HepG2 (cell line): ENCODE results near the gene PDE4C. TPM values are rescaled to one million over a fixed set of nuclear protein-coding genes. Genes with fewer than 3 reads are reported as not detected.
A peak's percentile ranks its signal among the peaks of the same experiment; 100 is the strongest.

ENCODE experiments used
- ARHGAP35 ChIP-seq: sonication (generic); formaldehyde crosslinking; IDR thresholded peaks from 2 replicates; pipeline ENCODE4 v1.9.0; 2022; ENCODE audit warnings: mild to moderate bottlenecking, inconsistent platforms, moderate library complexity, missing genetic modification reagents, borderline replicate concordance
- ARNTL ChIP-seq: sonication (generic); formaldehyde crosslinking; IDR thresholded peaks from 2 replicates; pipeline ENCODE4 v1.4.0; 2020; ENCODE audit warnings: mild to moderate bottlenecking, missing genetic modification reagents
- ATF2 ChIP-seq: sonication (generic); formaldehyde crosslinking; IDR thresholded peaks from 2 replicates; pipeline ENCODE4 v1.4.0; 2020; ENCODE audit warnings: missing genetic modification reagents
- BATF2 ChIP-seq: sonication (generic); formaldehyde crosslinking; IDR thresholded peaks from 2 replicates; pipeline ENCODE4 v1.8.0; 2022; ENCODE audit warnings: mild to moderate bottlenecking, missing genetic modification reagents, moderate library complexity
- BRD4 ChIP-seq: sonication (generic); formaldehyde crosslinking; IDR thresholded peaks from 2 replicates; pipeline ENCODE4 v1.4.0; 2020; ENCODE audit warnings: missing genetic modification reagents
- DMTF1 ChIP-seq: sonication (generic); formaldehyde crosslinking; IDR thresholded peaks from 2 replicates; pipeline ENCODE4 v1.4.0; 2020; ENCODE audit warnings: mild to moderate bottlenecking, missing genetic modification reagents
- FOXA1 ChIP-seq, 2 experiments: fragments of 450-650 bp in 1 of 2; sonication (generic) in 1 of 2; formaldehyde crosslinking in 1 of 2; IDR thresholded peaks; 2 replicates each; pipeline versions ENCODE4 v1.4.0 to v1.6.1; 2016 to 2020; ENCODE audit warnings: missing genetic modification reagents in 1 of 2
- FOXK1 ChIP-seq: sonication (generic); formaldehyde crosslinking; IDR thresholded peaks from 2 replicates; pipeline ENCODE4 v1.4.0; 2020; ENCODE audit warnings: low read depth, missing genetic modification reagents, borderline replicate concordance
- GTF2F1 ChIP-seq: fragments of 150-350 bp; IDR thresholded peaks from 2 replicates; pipeline ENCODE4 v1.6.1; 2014; ENCODE audit warnings: low read length
- HBP1 ChIP-seq: IDR thresholded peaks from 2 replicates; pipeline ENCODE4 v1.6.1; 2016; ENCODE audit warnings: low read depth, control low read depth
- HMG20B ChIP-seq: conservative IDR thresholded peaks from 2 replicates; pipeline ENCODE4 v1.6.1; 2016; ENCODE audit warnings: missing genetic modification reagents, missing compliant biosample characterization
- MAFF ChIP-seq: IDR thresholded peaks from 2 replicates; pipeline ENCODE4 v1.6.1; 2011; ENCODE audit warnings: low read depth, low read length, improper control_type of control experiment
- MED13 ChIP-seq: sonication (generic); formaldehyde crosslinking; IDR thresholded peaks from 2 replicates; pipeline ENCODE4 v1.5.0; 2020; ENCODE audit warnings: missing genetic modification reagents
- NONO ChIP-seq, 2 experiments: fragments of 450-650 bp in 1 of 2; sonication (generic) in 1 of 2; formaldehyde crosslinking in 1 of 2; IDR thresholded peaks in 1 of 2; conservative IDR thresholded peaks in 1 of 2; 2 replicates each; pipeline versions ENCODE4 v1.6.1 to v1.8.0; 2017 to 2022; ENCODE audit warnings: mild to moderate bottlenecking in 1 of 2, missing genetic modification reagents in 1 of 2, moderate library complexity in 1 of 2
- SATB2 ChIP-seq: sonication (generic); formaldehyde crosslinking; IDR thresholded peaks from 2 replicates; pipeline ENCODE4 v1.5.0; 2020; ENCODE audit warnings: missing genetic modification reagents
- SIX4 ChIP-seq: sonication (generic); formaldehyde crosslinking; IDR thresholded peaks from 2 replicates; pipeline ENCODE4 v1.4.0; 2020; ENCODE audit warnings: missing genetic modification reagents
- ZBTB43 ChIP-seq: sonication (generic); formaldehyde crosslinking; conservative IDR thresholded peaks from 2 replicates; pipeline ENCODE4 v1.4.0; 2020; ENCODE audit warnings: missing genetic modification reagents
- ZFP36 ChIP-seq: fragments of 150-350 bp; IDR thresholded peaks from 2 replicates; pipeline ENCODE4 v1.6.1; 2018; ENCODE audit warnings: borderline replicate concordance, low read length, low read depth; ENCODE audit not compliant: partially characterized antibody
- ZNF441 ChIP-seq: sonication (generic); formaldehyde crosslinking; IDR thresholded peaks from 2 replicates; pipeline ENCODE4 v1.7.0; 2021; ENCODE audit warnings: missing genetic modification reagents, borderline replicate concordance
- ZNF451 ChIP-seq: sonication (generic); formaldehyde crosslinking; IDR thresholded peaks from 2 replicates; pipeline ENCODE4 v1.5.0; 2020; ENCODE audit warnings: mild to moderate bottlenecking, missing genetic modification reagents
- ZNF569 ChIP-seq: sonication (generic); formaldehyde crosslinking; IDR thresholded peaks from 2 replicates; pipeline ENCODE4 v1.5.0; 2020; ENCODE audit warnings: mild to moderate bottlenecking, missing genetic modification reagents, moderate library complexity, borderline replicate concordance
- ZNF597 ChIP-seq: sonication (generic); formaldehyde crosslinking; IDR thresholded peaks from 2 replicates; pipeline ENCODE4 v1.5.0; 2020; ENCODE audit warnings: missing genetic modification reagents
- polyA plus RNA-seq, 8 experiments: library from polyadenylated mRNA; depleted of rRNA in 3 of 8; stranded (reverse) in 7 of 8; unstranded in 1 of 8; fragments of >200 nt; fragmentation: Illumina TruSeq in 4 of 8; extraction: Trizol in 4 of 8; gene quantifications; 2 replicates each; pipeline versions ENCODE4 v1.2.1 to v1.2.3, GENCODE V29; 2011 to 2016; ENCODE audit warnings: low read depth in 4 of 8, missing spikeins in 1 of 8, mixed read lengths in 1 of 8; ENCODE audit not compliant: insufficient read depth in 1 of 8
- total RNA-seq, 5 experiments: library from RNA; depleted of rRNA; stranded (reverse); fragments of >200 nt; fragmentation: Illumina TruSeq; extraction: Trizol; gene quantifications; 2 replicates each; pipeline ENCODE4 v1.2.3, GENCODE V29; 2016; ENCODE audit warnings: low read depth in 1 of 5

The PDE4C gene
- total and polyA plus RNA-seq, 2 of the 13 experiments (the other 11 are each of a cell fraction or from before 2014, with no cell fraction given) = 1.4 to 14.0 TPM

- TF ChIP-seq ZFP36 (no peak), ARNTL (no peak), ZNF451 (CRISPR knock-in tag) (no peak), BRD4 (CRISPR knock-in tag) (no peak), MAFF (no peak), NONO (IDR thresholded peaks at IDR 0.05) (no peak), NONO (CRISPR knock-in tag; conservative IDR thresholded peaks at IDR 0.05) (0 out of 2 replicates have a peak, but pooled peaks have one; percentile 36), ARHGAP35 (CRISPR knock-in tag) (no peak), ZBTB43 (CRISPR knock-in tag) (no peak), ZNF569 (CRISPR knock-in tag) (no peak), DMTF1 (CRISPR knock-in tag) (no peak), HBP1 (CRISPR knock-in tag) (0 out of 2 replicates have a peak, but pooled peaks have one; percentile 14), HMG20B (CRISPR knock-in tag) (no peak), FOXA1 (IDR thresholded peaks at IDR 0.05) (no peak), FOXA1 (CRISPR knock-in tag; IDR thresholded peaks at IDR 0.05) (0 out of 2 replicates have a peak, but pooled peaks have one; percentile 4), MED13 (CRISPR knock-in tag) (no peak), ZNF441 (no peak), SIX4 (CRISPR knock-in tag) (no peak), BATF2 (CRISPR knock-in tag) (no peak), GTF2F1 (no peak), ZNF597 (CRISPR knock-in tag) (no peak), FOXK1 (CRISPR knock-in tag) (no peak), SATB2 (CRISPR knock-in tag) (no peak), ATF2 (CRISPR knock-in tag) (peak; percentile 10; the same call in 1 of the 2 replicates)
Observed at GRCh38 chr19:18203408-18203862, 22.8 kb downstream of the PDE4C start (continued).
